HG03135 (cell line): ENCODE results near the gene SIGLEC12.

ENCODE experiments used
- ATAC-seq: cut with Tn5 transposase; IDR thresholded peaks from one replicate; pipeline ENCODE4 v1.9.1; 2021; ENCODE audit warnings: mild to moderate bottlenecking, moderate library complexity; ENCODE audit not compliant: unreplicated experiment

The SIGLEC12 gene

DNA sequence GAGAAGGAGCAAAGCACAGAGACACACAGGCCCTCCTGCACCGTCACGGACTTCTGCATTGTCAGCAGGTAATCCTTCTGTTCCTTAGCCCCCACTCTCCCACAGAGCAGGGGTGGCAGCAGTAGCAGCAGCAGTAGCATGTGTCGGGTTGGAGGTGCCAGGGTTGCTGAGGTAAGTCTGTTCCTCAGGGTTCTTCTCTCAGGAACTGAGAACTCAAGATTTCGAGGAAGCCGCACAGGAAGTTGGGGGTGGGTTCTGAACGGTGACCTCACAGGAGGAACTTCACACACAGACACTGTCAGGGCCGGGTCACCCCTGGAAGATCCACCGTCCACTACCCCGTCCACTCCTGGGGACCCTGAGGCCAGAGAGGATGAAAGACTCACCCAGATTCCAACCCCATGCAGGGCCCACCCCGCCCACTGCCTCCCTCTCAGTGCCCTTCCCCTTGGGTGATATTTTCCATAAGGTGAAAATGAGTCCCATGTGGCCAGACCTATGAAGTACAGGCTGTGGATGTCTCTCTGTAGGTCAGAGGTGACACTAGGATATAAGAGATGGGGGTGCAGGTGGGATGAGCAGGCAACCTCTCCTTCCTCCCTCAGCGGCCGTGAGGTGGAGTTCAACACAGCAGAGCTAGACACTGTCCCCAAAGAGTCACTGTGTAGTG, at the start of gene SIGLEC12:
TSS of gene SIGLEC12 (minus strand) at position 207 of the 670 bp plus-strand sequence. CDS start at position 140, 67 bp downstream.
- no peak for ATAC-seq

GRCh38 chr19:51550848-51551672, 49.5 kb upstream of the SIGLEC12 start:
- ATAC-seq, result no peak

DNA sequence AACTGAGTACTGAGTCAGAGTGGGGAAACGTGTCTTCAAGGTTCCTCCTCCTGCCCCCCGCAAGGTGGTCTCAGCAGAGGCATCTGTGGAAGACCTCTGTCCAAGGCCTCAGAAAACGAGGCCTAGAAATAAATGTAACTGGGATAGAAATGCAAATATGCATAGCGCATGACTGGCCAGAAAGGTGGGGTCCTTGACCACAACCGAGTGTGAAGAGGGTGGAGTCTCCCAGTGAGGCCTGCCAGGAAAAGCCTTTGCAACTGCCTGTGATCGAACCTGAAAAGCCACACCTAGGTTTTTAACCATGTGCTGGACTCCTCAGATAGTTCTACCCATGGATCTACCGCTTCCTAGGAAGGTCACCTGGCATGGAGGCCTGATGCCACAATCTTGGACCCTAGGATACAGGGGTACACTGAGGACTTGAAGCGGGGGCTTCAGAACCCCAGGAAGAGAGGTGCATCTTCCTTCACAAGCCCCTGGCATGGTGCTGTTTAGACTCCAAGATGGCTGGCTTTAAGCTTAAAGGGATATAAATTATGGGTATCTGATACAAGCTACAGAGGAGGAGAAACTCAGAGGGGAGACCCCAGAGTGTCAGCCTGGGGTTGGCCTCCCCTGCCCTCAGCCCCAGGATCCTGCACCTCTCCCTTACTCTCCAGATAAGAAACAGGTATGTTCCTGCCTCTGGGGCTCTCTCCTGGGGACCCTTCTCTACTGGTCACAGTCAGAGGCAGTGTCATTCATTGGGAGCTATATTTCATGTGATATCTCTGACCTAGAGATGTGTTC, 48.1 kb upstream of the SIGLEC12 start:
- no peak for ATAC-seq

DNA sequence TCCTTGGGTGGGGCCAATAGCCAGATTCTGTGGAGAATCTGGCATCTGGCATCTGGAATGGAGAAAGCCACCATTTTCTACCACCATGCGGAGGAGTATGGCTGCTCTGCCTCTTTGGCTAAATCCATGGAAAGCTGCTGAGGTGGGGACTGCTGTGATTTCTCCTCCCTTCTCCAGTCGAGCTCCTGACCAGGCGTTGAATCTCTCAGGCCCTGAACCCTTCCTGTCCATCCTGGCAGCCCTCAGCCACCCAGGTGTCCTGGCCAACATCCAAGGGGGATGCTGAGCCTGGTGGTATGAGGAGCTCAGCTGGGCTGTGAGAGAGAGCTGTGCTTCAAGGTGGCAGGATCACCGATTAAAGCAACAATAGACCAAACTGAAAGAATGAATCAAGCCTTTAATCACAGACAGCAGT, 47.3 kb upstream of the SIGLEC12 start:
- ATAC-seq, result no peak

GRCh38 chr19:51548213-51548651, 46.6 kb upstream of the SIGLEC12 start:
- ATAC-seq, result no peak

DNA sequence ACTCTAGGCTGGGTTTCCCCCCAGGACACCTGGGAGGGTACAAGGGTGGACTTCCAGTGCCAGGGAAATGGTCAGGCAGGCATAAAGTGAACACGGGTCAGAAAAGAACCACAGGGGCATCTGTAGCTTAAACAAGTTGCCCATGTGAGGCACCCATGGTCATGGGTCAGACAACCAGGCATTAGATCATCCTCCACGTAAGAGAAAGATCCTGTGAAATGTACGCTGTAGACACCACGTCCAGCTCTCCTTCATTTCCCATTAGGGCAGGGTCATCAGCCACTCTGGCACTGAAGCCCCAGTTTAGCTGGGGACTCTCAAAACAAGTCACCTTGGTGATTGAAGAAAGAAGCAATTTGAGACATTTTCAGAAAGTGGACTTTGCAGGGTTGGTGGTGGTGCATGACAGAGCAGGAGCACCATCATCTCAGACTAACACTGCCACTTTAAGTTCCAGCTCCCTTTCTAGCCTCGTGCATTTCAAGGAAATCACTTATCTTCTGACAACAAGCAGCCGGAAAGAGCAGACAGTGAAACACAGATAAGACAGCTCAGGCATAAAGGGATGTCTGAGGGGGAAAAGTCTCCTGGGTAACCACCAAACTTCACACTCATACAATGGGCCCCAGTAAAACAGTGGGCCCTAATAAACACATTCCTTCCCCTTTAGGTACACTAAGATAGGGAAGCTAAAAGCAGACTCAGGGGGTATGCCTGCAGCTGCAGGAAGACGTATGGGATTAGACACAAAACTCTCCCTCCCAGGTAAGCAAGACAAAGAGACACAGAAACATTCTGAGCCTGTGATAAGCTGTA, 46.0 kb upstream of the SIGLEC12 start:
- no peak for ATAC-seq

DNA sequence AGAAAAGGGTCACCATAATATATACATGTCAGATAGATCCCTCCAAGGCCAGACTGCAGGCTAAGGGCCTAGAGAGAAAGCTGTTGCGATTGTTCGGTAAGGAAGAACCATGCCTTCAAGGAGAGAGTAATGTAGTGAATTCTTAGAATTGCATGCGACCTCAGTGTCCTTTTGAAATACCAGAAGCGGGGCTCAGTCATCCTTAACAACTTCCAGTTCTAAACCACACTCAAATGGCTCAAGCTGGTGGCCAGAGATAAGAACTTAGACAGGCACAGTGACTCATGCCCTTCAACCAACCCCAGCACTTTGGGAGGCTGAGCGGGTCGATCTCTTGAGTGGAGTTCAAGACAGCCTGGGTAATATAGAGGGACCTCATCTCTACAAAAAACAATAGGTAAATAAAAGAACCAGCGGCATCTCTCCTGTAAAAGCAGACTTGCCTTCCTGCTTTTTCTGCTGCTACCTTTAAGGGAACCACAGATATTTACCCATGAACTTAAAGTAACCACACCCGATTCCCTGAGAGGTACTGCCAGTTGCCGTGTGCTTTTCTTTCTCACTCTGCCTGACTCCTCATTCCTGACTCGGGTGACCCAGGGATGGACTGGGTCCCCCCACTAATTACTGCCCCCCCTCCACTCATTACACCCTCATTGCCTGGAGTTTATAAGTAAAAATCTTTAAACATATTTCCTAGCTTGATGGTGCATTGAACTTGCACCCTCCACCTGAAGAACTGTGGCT, 45.2 kb upstream of the SIGLEC12 start:
- ATAC-seq, result no peak

DNA sequence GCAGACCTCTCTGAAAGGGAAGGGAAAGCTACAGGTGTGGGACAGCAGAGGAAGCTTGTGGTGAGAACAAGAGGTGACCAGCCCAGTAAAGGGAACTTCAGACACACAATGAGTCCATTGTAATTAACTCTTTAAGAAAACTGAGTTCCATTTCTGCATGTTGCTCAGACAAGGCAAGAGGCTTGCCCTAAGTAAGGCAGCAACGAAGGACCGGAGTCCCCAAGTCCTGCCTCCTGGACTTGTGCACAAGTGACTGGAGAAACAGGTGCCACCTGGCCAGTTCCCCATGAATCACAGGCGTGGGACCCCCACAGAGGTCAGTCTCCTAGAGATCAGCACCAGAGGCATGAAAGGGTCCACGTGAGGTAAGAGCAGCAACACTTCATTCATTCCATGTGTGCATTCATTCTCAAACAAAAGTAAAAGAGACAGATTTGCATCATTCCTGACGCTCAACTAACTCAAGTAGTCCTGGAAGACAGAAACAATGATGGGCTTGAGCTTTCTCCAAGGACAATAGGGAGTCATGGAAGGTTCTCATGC, 44.6 kb upstream of the SIGLEC12 start:
- no peak for ATAC-seq

DNA sequence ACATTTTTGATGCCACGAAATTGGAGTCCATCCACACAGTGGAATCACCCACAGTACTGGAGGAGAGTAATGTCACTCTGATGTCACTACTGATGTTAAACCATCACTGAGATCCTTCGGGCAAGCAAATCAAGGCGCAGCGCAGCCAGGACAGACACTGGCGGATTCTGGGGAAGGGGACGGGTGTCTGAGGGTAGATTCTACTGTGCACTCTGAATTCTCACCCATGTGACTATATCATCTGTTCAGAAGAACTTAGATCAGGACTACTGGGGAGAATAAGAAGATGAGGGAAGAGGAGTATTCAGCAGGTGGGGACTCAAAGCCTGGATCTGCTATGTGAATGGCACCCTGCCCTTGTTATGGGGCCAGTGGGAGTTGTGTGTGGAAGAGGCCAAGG, 42.4 kb upstream of the SIGLEC12 start:
- ATAC-seq, result no peak

GRCh38 chr19:51542699-51543098, 41.1 kb upstream of the SIGLEC12 start:
- no peak for ATAC-seq

DNA sequence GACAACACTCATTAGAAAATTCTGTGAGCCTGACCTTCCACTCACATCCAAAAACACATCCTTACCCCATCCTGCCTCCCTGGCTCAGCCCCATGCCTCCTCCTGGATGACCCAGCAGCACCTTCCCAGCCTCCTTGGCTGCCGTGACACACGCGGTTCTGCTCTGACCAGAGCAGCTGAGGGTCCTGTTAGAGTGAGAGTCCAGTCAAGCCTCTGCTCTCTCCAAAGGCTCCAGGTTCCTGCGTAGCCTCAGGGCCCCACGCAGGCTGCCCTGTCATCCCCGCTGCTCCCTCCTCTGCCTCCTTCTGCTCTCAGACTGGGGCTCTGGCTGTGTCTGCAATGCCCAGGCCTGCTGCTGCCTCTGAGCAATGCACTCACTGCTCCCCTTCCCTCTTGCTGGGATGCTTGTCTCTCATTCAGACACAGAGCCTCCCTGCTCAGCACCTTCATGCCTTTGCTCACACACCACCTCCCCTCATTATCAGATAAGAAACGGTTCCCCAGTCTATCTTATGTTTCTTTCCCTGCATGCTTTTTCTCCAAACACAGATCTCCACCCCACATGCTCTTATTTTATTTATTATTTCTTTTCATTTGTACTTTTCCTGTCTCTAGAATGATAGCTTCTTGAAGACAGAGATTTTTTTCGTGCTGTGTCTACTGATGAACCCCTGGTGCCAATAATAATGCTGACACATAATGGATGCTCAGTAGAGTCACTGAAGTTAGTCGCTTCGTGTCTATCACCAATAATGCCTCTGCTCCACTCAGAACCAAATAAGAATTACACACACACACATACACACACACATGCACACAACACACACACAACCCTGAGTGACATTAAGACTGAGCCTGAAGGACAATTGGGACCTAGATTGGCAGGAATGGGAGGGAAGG, 40.1 kb upstream of the SIGLEC12 start:
- ATAC-seq, result no peak

- no peak for ATAC-seq
Observed at GRCh38 chr19:51539821-51540366, 38.3 kb upstream of the SIGLEC12 start.

- no peak for ATAC-seq
Observed at GRCh38 chr19:51535535-51535934, 33.9 kb upstream of the SIGLEC12 start.

DNA sequence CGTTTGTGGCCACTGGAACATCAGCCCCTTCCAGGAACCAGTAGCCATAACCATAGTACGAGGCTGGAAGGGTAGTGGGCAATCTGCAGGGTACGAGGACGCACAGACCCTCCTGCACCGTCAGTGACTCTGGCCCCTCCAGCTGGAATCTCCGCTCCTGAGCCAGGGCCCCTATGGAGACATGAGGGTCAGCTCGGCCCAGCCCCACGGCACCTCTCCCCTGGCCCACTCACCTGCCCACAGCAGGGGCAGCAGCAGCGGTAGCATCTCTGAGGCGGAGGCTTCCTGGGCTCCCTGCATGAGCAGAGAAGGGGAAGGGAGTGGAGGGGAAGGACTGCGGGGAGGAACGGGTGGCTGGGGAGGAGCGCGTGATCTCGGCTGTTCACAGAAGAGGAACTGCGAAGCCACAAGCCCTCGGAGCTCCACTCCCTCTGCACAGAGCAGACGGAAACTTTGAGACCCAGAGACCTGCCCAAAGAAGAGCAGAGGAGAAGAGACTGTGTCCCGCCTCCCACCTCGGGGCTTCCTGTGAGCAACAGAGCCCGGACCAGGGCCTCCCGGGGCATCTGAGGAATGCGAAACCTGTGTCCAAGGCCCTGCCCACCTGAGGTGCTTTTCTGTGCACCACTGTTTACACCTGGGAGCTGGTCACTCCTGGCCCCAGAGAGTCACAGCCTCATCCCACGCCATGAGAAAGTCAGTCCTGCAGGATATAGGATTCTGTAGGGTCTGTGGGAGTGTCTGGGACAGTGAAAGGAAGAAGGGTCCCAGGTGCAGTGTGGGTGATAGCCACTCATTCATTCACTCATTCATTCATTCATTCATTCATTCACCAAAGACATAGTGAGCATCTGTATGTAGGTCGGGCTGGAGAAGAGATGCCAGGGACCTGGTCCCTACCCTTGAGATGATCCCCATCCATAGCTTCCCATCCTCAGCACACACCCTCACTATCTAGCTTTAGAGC, 30.0 kb upstream of the SIGLEC12 start, which contains the start of gene SIGLEC6:
TSS of gene SIGLEC6 (minus strand) at position 322 of the 967 bp plus-strand sequence. CDS start at position 300, 22 bp downstream.
- ATAC-seq, result peak; percentile 62

GRCh38 chr19:51530616-51531015, 29.0 kb upstream of the SIGLEC12 start:
- no peak for ATAC-seq

- ATAC-seq, result no peak
Observed at GRCh38 chr19:51529301-51529700, 27.7 kb upstream of the SIGLEC12 start.

- ATAC-seq, result no peak
Observed at GRCh38 chr19:51525651-51526050, 24.1 kb upstream of the SIGLEC12 start.
